Loucy (cell line): ENCODE results near the gene DNAI7.

ENCODE experiments used
- CTCF ChIP-seq: fragments of 200-600 bp; sonication (generic); conservative IDR thresholded peaks from 2 replicates; pipeline ENCODE4 v1.5.1; 2014; ENCODE audit warnings: mild to moderate bottlenecking, antibody characterized with exemption, low read length
- EZH2phosphoT487 ChIP-seq: fragments of 200-600 bp; IDR thresholded peaks from 2 replicates; pipeline ENCODE4 v1.6.1; 2018; ENCODE audit warnings: antibody characterized with exemption, mild to moderate bottlenecking, moderate library complexity, borderline replicate concordance

- no peak for TF ChIP-seq CTCF
- TF ChIP-seq EZH2phosphoT487: no peak
Measured at GRCh38 chr12:25079393-25079792, 115.6 kb downstream of the DNAI7 start.
